Measurements from ENCODE around the gene CYSLTR1. TPM values are rescaled to one million over a fixed set of nuclear protein-coding genes. Genes with fewer than 3 reads are reported as not detected.

CYSLTR1 gene
- total RNA-seq: 10 to 100 TPM; 13.7 to 54.3 (median 28.3) TPM

GRCh38 chrX:78327370-78328086, at the start of gene CYSLTR1:
Gene CYSLTR1, minus strand, starts transcription at chrX:78327611. Its CDS starts 53,865 bp downstream, at chrX:78273746.
- TF ChIP-seq POLR2AphosphoS5 (IDR thresholded peaks at IDR 0.05) (no peak), CTCF (IDR thresholded peaks at IDR 0.05) (no peak), POLR2A (IDR thresholded peaks at IDR 0.05) (no peak), EP300 (IDR thresholded peaks at IDR 0.05) (no peak)
- peaks cover 0 to 19% (median 0%) of the 10 kb centered on the region in 3 donors for H3K4me1 ChIP-seq
- no peak for ATAC-seq
- no peaks in the 10 kb centered on the region for H3K27me3 ChIP-seq
- H3K36me3 ChIP-seq: no peaks in the 10 kb centered on the region
- WGBS, 2 donors (ENCODE audit: low coverage in 1 of 2): 14 to 15% methylated on average over 5 to 7 of the region's 7 CpGs
- no peaks in the 10 kb centered on the region for H3K9me3 ChIP-seq
- peak within 1 kb of the TSS; percentile 48 to 77 for H3K4me3 ChIP-seq
- peak within 1 kb of the TSS; percentile 67 to 78 (median 73) for H3K27ac ChIP-seq

GRCh38 chrX:78377186-78377585, 49.8 kb upstream of the CYSLTR1 start:
- Histone ChIP-seq H3K4me1 (peaks cover 0 to 14% (median 0%) of the 10 kb centered on the region in 3 donors), H3K27ac (no peak overlapping the region), H3K27me3 (no peaks in the 10 kb centered on the region), H3K4me3 (no peak overlapping the region), H3K36me3 (no peaks in the 10 kb centered on the region), H3K9me3 (no peaks in the 10 kb centered on the region)
- no peak for ATAC-seq
- no peak for TF ChIP-seq EP300 (IDR thresholded peaks at IDR 0.05)
- no peak for TF ChIP-seq POLR2AphosphoS5 (IDR thresholded peaks at IDR 0.05)
- no peak for TF ChIP-seq POLR2A (IDR thresholded peaks at IDR 0.05)
- no peak for TF ChIP-seq CTCF (IDR thresholded peaks at IDR 0.05)
- WGBS, 2 donors (ENCODE audit: low coverage in 1 of 2): 78 to 83% methylated on average over 2 of the region's 2 CpGs

- H3K27me3 ChIP-seq: no peaks in the 10 kb centered on the region
- no peak for ATAC-seq
- H3K4me1 ChIP-seq: peaks cover 0 to 14% (median 0%) of the 10 kb centered on the region in 3 donors
- no peaks in the 10 kb centered on the region for H3K9me3 ChIP-seq
- H3K36me3 ChIP-seq: no peaks in the 10 kb centered on the region
- H3K27ac ChIP-seq: no peak overlapping the region
- no peak overlapping the region for H3K4me3 ChIP-seq
- no peak for TF ChIP-seq POLR2AphosphoS5 (IDR thresholded peaks at IDR 0.05)
- TF ChIP-seq EP300 (IDR thresholded peaks at IDR 0.05): no peak
- no peak for TF ChIP-seq CTCF (IDR thresholded peaks at IDR 0.05)
- no peak for TF ChIP-seq POLR2A (IDR thresholded peaks at IDR 0.05)
These were observed 48.5 kb upstream of the CYSLTR1 start for GRCh38 chrX:78375894-78376293.

GRCh38 chrX:78366576-78366975, 39.2 kb upstream of the CYSLTR1 start:
- WGBS, 2 donors (ENCODE audit: low coverage in 1 of 2): 63 to 88% methylated on average over 1 of the region's 1 CpG
- Histone ChIP-seq H3K4me3 (no peak overlapping the region), H3K9me3 (no peaks in the 10 kb centered on the region), H3K4me1 (no peaks in the 10 kb centered on the region), H3K27me3 (no peaks in the 10 kb centered on the region), H3K27ac (no peak overlapping the region), H3K36me3 (no peaks in the 10 kb centered on the region)
- TF ChIP-seq EP300 (IDR thresholded peaks at IDR 0.05): no peak
- TF ChIP-seq CTCF (IDR thresholded peaks at IDR 0.05): no peak
- no peak for TF ChIP-seq POLR2A (IDR thresholded peaks at IDR 0.05)
- TF ChIP-seq POLR2AphosphoS5 (IDR thresholded peaks at IDR 0.05): no peak
- ATAC-seq: no peak

Data from gastroesophageal sphincter (tissue), 4 donors.